CD4-positive, alpha-beta T cell (primary cell): ENCODE results near the gene STARD7. TPM values are rescaled to one million over a fixed set of nuclear protein-coding genes. Genes with fewer than 3 reads are reported as not detected.

ENCODE experiments used
- ATAC-seq: fragments of 200-7000 bp; cut with Tn5 transposase; one replicate; pipeline ENCODE4 v1.10.0; 2022; ENCODE audit warnings: mild to moderate bottlenecking; ENCODE audit not compliant: poor library complexity
- CTCF ChIA-PET: fragments of 350-600 bp; sonication (Branson Sonifier 250); formaldehyde crosslinking; loops from one replicate; lab custom pipeline; 2021; ENCODE audit warnings: antibody characterized with exemption, inconsistent platforms; lab: Charles Lee
- POLR2A ChIA-PET: fragments of 350-600 bp; sonication (Branson Sonifier 250); formaldehyde crosslinking; loops from one replicate; lab custom pipeline; 2021; ENCODE audit warnings: antibody characterized with exemption, inconsistent platforms; lab: Charles Lee
- DNase-seq, 14 experiments: peaks; one replicate each; pipeline ENCODE4 v3.0.0-alpha.2; 2013 to 2020; ENCODE audit warnings: mixed read lengths in 2 of 14
- H3K27ac ChIP-seq, 2 donors: one replicate each; pipeline versions ENCODE4 v1.5.1 to v1.7.0; 2013; ENCODE audit warnings: low read length in 2 of 2, low read depth in 1 of 2, mild to moderate bottlenecking in 1 of 2
- H3K27me3 ChIP-seq, 2 experiments: 1 replicate in 1 of 2; 2 replicates in 1 of 2; pipeline versions ENCODE4 v1.6.1 to v1.7.0; 2013; ENCODE audit warnings: low read length in 2 of 2, control low read depth in 1 of 2, mild to moderate bottlenecking in 1 of 2, moderate library complexity in 1 of 2; ENCODE audit not compliant: insufficient read depth in 2 of 2, control insufficient read depth in 1 of 2
- H3K36me3 ChIP-seq: one replicate; pipeline ENCODE4 v1.6.1; 2013; ENCODE audit warnings: low read length, control low read depth; ENCODE audit not compliant: insufficient read depth
- H3K4me1 ChIP-seq: one replicate; pipeline ENCODE4 v1.6.1; 2013; ENCODE audit warnings: low read length, control low read depth; ENCODE audit not compliant: insufficient read depth
- H3K4me3 ChIP-seq: one replicate; pipeline ENCODE4 v1.5.1; 2013; ENCODE audit warnings: mild to moderate bottlenecking, low read length, moderate library complexity
- H3K9me3 ChIP-seq, 2 experiments: 1 replicate in 1 of 2; 2 replicates in 1 of 2; pipeline versions ENCODE4 v1.6.1 to v1.7.0; 2013; ENCODE audit warnings: low read length in 2 of 2, mild to moderate bottlenecking in 2 of 2, control low read depth in 1 of 2, moderate library complexity in 1 of 2; ENCODE audit not compliant: control insufficient read depth in 1 of 2, insufficient read depth in 1 of 2
- H3K27ac Mint-ChIP-seq: one replicate; pipeline ENCODE4 v1.8.0; 2020; ENCODE audit warnings: mixed read lengths
- H3K27me3 Mint-ChIP-seq: one replicate; pipeline ENCODE4 v1.8.0; 2021; ENCODE audit warnings: mixed read lengths
- H3K36me3 Mint-ChIP-seq: one replicate; pipeline ENCODE4 v1.8.0; 2021; ENCODE audit warnings: low read depth, mixed read lengths
- H3K4me1 Mint-ChIP-seq: one replicate; pipeline ENCODE4 v1.8.0; 2021; ENCODE audit warnings: low read depth, mixed read lengths
- H3K4me3 Mint-ChIP-seq: one replicate; pipeline ENCODE4 v1.8.0; 2020; ENCODE audit warnings: mild to moderate bottlenecking, mixed read lengths
- H3K9me3 Mint-ChIP-seq: one replicate; pipeline ENCODE4 v1.8.0; 2020; ENCODE audit warnings: mixed read lengths
- intact Hi-C, 2 experiments: fragments of 100-400 bp; cut with DNase I in 1 of 2; cut with micrococcal nuclease in 1 of 2; formaldehyde crosslinking; loops; one replicate each; pipeline versions ENCODE4 v1.15.1 to v1.9.0; 2023 to 2025; cut with DNase I, micrococcal nuclease
- total RNA-seq, 174 experiments: library from RNA in 2 of 174; stranded (reverse) in 2 of 174; gene quantifications; one replicate each; pipeline ENCODE4 v1.2.3 and lab custom pipeline; 2021 to 2026
- TF ChIP-seq, protein P1 (sequence below): fragments of 200-600 bp; IDR thresholded peaks from one replicate; pipeline ENCODE4 v1.8.0; 2022; ENCODE audit warnings: antibody characterized with exemption, mild to moderate bottlenecking

STARD7 gene
- total RNA-seq, 2 experiments from 2014 or later, result 57.4 to 58.6 TPM

DNA sequence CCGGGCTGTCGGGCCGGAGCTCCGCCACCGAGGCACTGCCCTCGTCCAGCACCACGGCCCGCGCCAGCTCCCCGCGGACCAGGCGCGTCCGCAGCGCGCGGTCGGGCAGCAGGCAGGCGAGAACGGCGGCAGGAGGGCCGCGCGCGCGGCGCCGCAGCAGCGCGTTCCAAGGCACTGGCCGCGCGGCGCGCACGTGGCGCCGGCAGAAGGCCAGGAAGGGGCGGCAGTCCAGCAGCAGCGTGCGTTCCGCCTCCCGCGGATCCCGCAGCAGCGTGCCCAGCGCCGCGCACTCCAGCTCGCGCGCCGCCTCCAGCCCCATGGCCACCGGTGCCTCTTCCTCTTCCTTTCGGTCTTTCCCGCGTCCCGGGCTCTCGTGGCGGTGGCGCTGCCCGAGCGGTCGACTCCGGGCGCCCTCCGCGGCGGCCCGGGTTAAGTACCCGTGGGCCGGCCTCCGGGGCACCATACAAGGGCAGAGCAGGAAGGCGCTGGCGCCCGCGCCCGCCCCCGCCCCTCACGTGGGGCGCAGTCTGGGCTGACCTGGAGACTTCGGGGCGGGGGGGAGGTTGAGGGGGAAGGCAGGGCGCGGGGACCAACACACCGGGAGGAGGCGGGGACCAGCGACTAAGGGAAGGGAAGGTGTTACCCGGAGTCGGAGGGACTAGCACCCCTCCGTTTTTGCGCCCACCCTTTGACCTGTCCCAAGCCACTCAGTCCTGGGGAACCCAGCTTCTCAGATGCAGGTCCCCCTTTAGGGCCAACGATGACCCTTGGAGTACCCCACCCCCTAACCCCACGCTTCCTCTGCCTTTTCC is 63.4 kb downstream of the STARD7 start, which contains the start of gene DUSP2:
Gene DUSP2 (minus strand): TSS at position 405 of the 812 bp plus-strand sequence. CDS start 86 bp downstream, at position 319.
- peak within 1 kb of the TSS; percentile 98 for H3K4me3 Mint-ChIP-seq
- CTCF ChIA-PET, result interaction anchor here (1.3 to 15.2 kb wide), 4 partner anchors 28 to 152 kb away, joined by 7 to 229 read pairs (median 8); no protein-coding TSS in a partner anchor
- TF ChIP-seq, protein P1, sequence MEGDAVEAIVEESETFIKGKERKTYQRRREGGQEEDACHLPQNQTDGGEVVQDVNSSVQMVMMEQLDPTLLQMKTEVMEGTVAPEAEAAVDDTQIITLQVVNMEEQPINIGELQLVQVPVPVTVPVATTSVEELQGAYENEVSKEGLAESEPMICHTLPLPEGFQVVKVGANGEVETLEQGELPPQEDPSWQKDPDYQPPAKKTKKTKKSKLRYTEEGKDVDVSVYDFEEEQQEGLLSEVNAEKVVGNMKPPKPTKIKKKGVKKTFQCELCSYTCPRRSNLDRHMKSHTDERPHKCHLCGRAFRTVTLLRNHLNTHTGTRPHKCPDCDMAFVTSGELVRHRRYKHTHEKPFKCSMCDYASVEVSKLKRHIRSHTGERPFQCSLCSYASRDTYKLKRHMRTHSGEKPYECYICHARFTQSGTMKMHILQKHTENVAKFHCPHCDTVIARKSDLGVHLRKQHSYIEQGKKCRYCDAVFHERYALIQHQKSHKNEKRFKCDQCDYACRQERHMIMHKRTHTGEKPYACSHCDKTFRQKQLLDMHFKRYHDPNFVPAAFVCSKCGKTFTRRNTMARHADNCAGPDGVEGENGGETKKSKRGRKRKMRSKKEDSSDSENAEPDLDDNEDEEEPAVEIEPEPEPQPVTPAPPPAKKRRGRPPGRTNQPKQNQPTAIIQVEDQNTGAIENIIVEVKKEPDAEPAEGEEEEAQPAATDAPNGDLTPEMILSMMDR, result no peak
- DNase-seq, result peak; percentile 71 to 96 (median 85)
- H3K36me3 ChIP-seq, result peaks cover 28% of the 10 kb centered on the region
- ATAC-seq, result peak; percentile 33
- H3K4me1 ChIP-seq, result peaks cover 73% of the 10 kb centered on the region
- POLR2A ChIA-PET, result interaction anchor here (0.7 to 13.8 kb wide), 9 partner anchors 13 to 671 kb away, joined by 3 to 199 read pairs (median 20); partner anchors contain the start of genes ARID5A, CNNM3 and STARD7
- peaks cover 53% of the 10 kb centered on the region for H3K36me3 Mint-ChIP-seq
- H3K27me3 Mint-ChIP-seq, result no peaks in the 10 kb centered on the region
- peak within 1 kb of the TSS; percentile 93 for H3K4me3 ChIP-seq
- no peaks in the 10 kb centered on the region for H3K27me3 ChIP-seq
- H3K4me1 Mint-ChIP-seq, result peaks cover 79% of the 10 kb centered on the region
- H3K9me3 ChIP-seq, result no peaks in the 10 kb centered on the region
- intact Hi-C loops, result loop anchor here (2.0 to 5.0 kb wide), 5 partner anchors 20 to 392 kb away; partner anchors contain the start of genes ARID5A (in 2 of the 2), STARD7 (in 2 of the 2) and TMEM127 (in 1 of the 2)
- H3K27ac Mint-ChIP-seq, result peak within 1 kb of the TSS; percentile 98
- peak within 1 kb of the TSS; percentile 97 to 99 for H3K27ac ChIP-seq
- no peaks in the 10 kb centered on the region for H3K9me3 Mint-ChIP-seq

DNA sequence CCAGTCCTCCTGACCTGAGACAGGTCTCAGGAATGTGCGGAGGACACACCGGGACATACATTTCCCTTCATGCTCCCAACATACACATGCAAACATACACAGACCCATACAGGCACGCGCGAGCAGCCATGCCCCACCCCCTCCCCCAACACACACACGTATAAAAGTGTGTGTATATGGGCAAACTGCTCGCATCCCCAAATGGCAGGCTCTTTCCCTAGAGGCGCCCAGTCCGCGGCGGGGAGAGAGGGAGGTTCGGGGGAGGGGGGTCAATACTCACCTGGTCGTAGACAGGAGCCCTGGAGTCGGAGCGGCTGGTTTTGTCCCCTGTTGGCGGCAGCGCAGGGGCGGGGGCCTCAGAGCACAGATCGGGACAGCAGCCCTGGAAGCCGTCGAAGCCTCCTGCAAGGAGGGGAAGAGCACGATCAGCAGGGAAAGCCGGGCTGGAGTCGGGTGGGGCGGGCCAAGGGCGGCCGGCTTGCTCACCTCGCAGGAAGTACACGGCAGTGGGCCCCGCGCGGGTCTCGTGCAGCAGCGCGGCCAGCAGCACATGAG is 64.1 kb downstream of the STARD7 start:
- H3K27ac ChIP-seq, result peak overlapping the region; percentile 66 to 99
- peaks cover 76% of the 10 kb centered on the region for H3K4me1 Mint-ChIP-seq
- H3K27ac Mint-ChIP-seq, result peak overlapping the region; percentile 98
- H3K4me1 ChIP-seq, result peaks cover 72% of the 10 kb centered on the region
- H3K36me3 ChIP-seq, result peaks cover 28% of the 10 kb centered on the region
- peak in 10 of 14 experiments; percentile 30 to 70 (median 48) for DNase-seq
- TF ChIP-seq, protein P1, result no peak
- peak overlapping the region; percentile 93 for H3K4me3 ChIP-seq
- intact Hi-C loops, result loop anchor here (2.0 to 5.0 kb wide), 7 partner anchors 20 to 393 kb away; partner anchors contain the start of genes ARID5A (in 2 of the 2), STARD7 (in 2 of the 2), TMEM127 (in 2 of the 2) and CIAO1 (in 1 of the 2)
- POLR2A ChIA-PET, result interaction anchor here (1.0 to 13.8 kb wide), 5 partner anchors 14 to 64 kb away, joined by 3 to 199 read pairs (median 64); partner anchors contain the start of gene STARD7
- no peaks in the 10 kb centered on the region for H3K9me3 ChIP-seq
- no peaks in the 10 kb centered on the region for H3K27me3 ChIP-seq
- CTCF ChIA-PET, result interaction anchor here (1.3 to 15.2 kb wide), 2 partner anchors 28 to 31 kb away, joined by 7 to 229 read pairs; no protein-coding TSS in a partner anchor
- peaks cover 53% of the 10 kb centered on the region for H3K36me3 Mint-ChIP-seq
- no peaks in the 10 kb centered on the region for H3K9me3 Mint-ChIP-seq
- ATAC-seq, result no peak
- peak overlapping the region; percentile 98 for H3K4me3 Mint-ChIP-seq
- no peaks in the 10 kb centered on the region for H3K27me3 Mint-ChIP-seq
